Stimulated activated CD4-positive, alpha-beta T cell treated with anti-CD3 and anti-CD28 coated beads, Interleukin-1b, Interleukin-23, amount 100 ng/mL, for 24 hours (primary cell): ENCODE data around the gene WFDC10A.
A peak's percentile ranks its signal among the peaks of the same experiment; 100 is the strongest.
"Not testable (repeated sequence)": the region's sequence is repeated elsewhere in the genome, so short reads cannot be mapped to it uniquely, and the experiment has no call there.

Source experiments
- DNase-seq, 4 experiments: peaks; one replicate each; pipeline ENCODE4 v3.0.0-alpha.2; 2020; ENCODE audit warnings: low read depth in 4 of 4, low spot score in 1 of 4

The WFDC10A gene

GRCh38 chr20:45629496-45630100 lies at the start of gene WFDC10A:
WFDC10A (plus strand) TSS chr20:45629739; CDS start chr20:45629814, 75 bp downstream.
- DNase-seq = peak in 3 of 4 experiments; percentile 0 to 21 (median 8)

GRCh38 chr20:45581702-45582101 lies 47.8 kb upstream of the WFDC10A start:
- DNase-seq = no peak

- no peak for DNase-seq
Observed at GRCh38 chr20:45583502-45583901, 46.0 kb upstream of the WFDC10A start.

GRCh38 chr20:45584294-45584693 lies 45.2 kb upstream of the WFDC10A start:
- DNase-seq = not testable (repeated sequence)

GRCh38 chr20:45585986-45586385 lies 43.6 kb upstream of the WFDC10A start:
- DNase-seq = not testable (repeated sequence)

GRCh38 chr20:45588800-45589199 lies 40.7 kb upstream of the WFDC10A start:
- no peak for DNase-seq

- no peak for DNase-seq
Observed at GRCh38 chr20:45589725-45590124, 39.8 kb upstream of the WFDC10A start.

- DNase-seq = peak in 2 of 4 experiments; percentile 1 to 7
Observed at GRCh38 chr20:45592574-45593189, 36.9 kb upstream of the WFDC10A start.

GRCh38 chr20:45593498-45593897 lies 36.0 kb upstream of the WFDC10A start:
- DNase-seq = no peak

GRCh38 chr20:45595235-45595634 lies 34.3 kb upstream of the WFDC10A start:
- DNase-seq = no peak

- DNase-seq = no peak
Observed at GRCh38 chr20:45607810-45608209, 21.7 kb upstream of the WFDC10A start.

- peak in 3 of 4 experiments; percentile 6 to 48 (median 7) for DNase-seq
Observed at GRCh38 chr20:45611054-45611453, 18.5 kb upstream of the WFDC10A start.

GRCh38 chr20:45612314-45612713 lies 17.2 kb upstream of the WFDC10A start:
- DNase-seq = no peak

GRCh38 chr20:45617591-45617990 lies 11.9 kb upstream of the WFDC10A start:
- no peak for DNase-seq

- DNase-seq = no peak
Observed at GRCh38 chr20:45621593-45621992, 7.9 kb upstream of the WFDC10A start.

- no peak for DNase-seq
Observed at GRCh38 chr20:45626540-45626939, 3.0 kb upstream of the WFDC10A start.

- DNase-seq = no peak
Observed at GRCh38 chr20:45630371-45630770, 832 bp downstream of the WFDC10A start.

GRCh38 chr20:45631184-45631583 lies 1.6 kb downstream of the WFDC10A start, which contains the start of gene WFDC9:
WFDC9 (minus strand) TSS chr20:45631284; CDS start chr20:45610181, 21,103 bp downstream.
- DNase-seq = no peak

- no peak for DNase-seq
Observed at GRCh38 chr20:45636513-45636912, 7.0 kb downstream of the WFDC10A start.

GRCh38 chr20:45639687-45640086 lies 10.1 kb downstream of the WFDC10A start:
- no peak for DNase-seq

- not testable (repeated sequence) for DNase-seq
Observed at GRCh38 chr20:45641076-45641475, 11.5 kb downstream of the WFDC10A start.

- DNase-seq = not testable (repeated sequence)
Observed at GRCh38 chr20:45645869-45646268, 16.3 kb downstream of the WFDC10A start.

- no peak for DNase-seq
Observed at GRCh38 chr20:45646875-45647274, 17.3 kb downstream of the WFDC10A start.
